ENCODE data around the gene TRMU.
"Not testable (repeated sequence)": the region's sequence is repeated elsewhere in the genome, so short reads cannot be mapped to it uniquely, and the experiment has no call there.

TRMU gene

GRCh38 chr22:46300491-46300890 is 35.0 kb upstream of the TRMU start:
- DNase-seq, result no peak

GRCh38 chr22:46303347-46303965 is 32.1 kb upstream of the TRMU start:
- no peak for DNase-seq

- no peak for DNase-seq
Observed at GRCh38 chr22:46308283-46308988, 27.1 kb upstream of the TRMU start.

- no peak for DNase-seq
Observed at GRCh38 chr22:46309526-46310085, 25.9 kb upstream of the TRMU start.

- no peak for DNase-seq
Observed at GRCh38 chr22:46312056-46312455, 23.5 kb upstream of the TRMU start.

GRCh38 chr22:46312848-46313247 is 22.7 kb upstream of the TRMU start:
- not testable (repeated sequence) for DNase-seq

GRCh38 chr22:46315976-46316375 is 19.5 kb upstream of the TRMU start:
- no peak for DNase-seq

- no peak for DNase-seq
Observed at GRCh38 chr22:46317646-46318045, 17.9 kb upstream of the TRMU start.

GRCh38 chr22:46318576-46318975 is 16.9 kb upstream of the TRMU start:
- no peak for DNase-seq

- no peak for DNase-seq
Observed at GRCh38 chr22:46319319-46319718, 16.2 kb upstream of the TRMU start.

- DNase-seq, result no peak
Observed at GRCh38 chr22:46320166-46320710, 15.3 kb upstream of the TRMU start.

GRCh38 chr22:46320716-46321386 is 14.7 kb upstream of the TRMU start:
- DNase-seq, result no peak

- DNase-seq, result no peak
Observed at GRCh38 chr22:46322711-46323110, 12.8 kb upstream of the TRMU start.

GRCh38 chr22:46323162-46323561 is 12.4 kb upstream of the TRMU start:
- no peak for DNase-seq

- no peak for DNase-seq
Observed at GRCh38 chr22:46326066-46326680, 9.3 kb upstream of the TRMU start.

- DNase-seq, result no peak
Observed at GRCh38 chr22:46327691-46328465, 7.6 kb upstream of the TRMU start.

- no peak for DNase-seq
Observed at GRCh38 chr22:46328797-46329196, 6.7 kb upstream of the TRMU start.

- no peak for DNase-seq
Observed at GRCh38 chr22:46329616-46330015, 5.9 kb upstream of the TRMU start.

GRCh38 chr22:46330426-46330825 is 5.1 kb upstream of the TRMU start:
- no peak for DNase-seq

GRCh38 chr22:46331496-46331895 is 4.0 kb upstream of the TRMU start:
- DNase-seq, result no peak

GRCh38 chr22:46336119-46337078 is 885 bp downstream of the TRMU start:
- DNase-seq, result peak; percentile 26

Data from suppressor macrophage treated with lipopolysaccharide for 4 hours (primary cell).